EH (cell line): ENCODE measurements around the gene CASK.

Source experiments
- DNase-seq: peaks from one replicate; pipeline ENCODE4 v3.0.0-alpha.2; 2015; ENCODE audit warnings: low read depth

Gene CASK

GRCh38 chrX:41559235-41560052 lies 363.9 kb downstream of the CASK start:
- DNase-seq: peak; percentile 71

- DNase-seq: peak; percentile 33
Measured at GRCh38 chrX:41558531-41558930, 364.8 kb downstream of the CASK start.

- no peak for DNase-seq
Measured at GRCh38 chrX:41556958-41557357, 366.4 kb downstream of the CASK start.

GRCh38 chrX:41553688-41554087 lies 369.7 kb downstream of the CASK start:
- DNase-seq: peak; percentile 49

GRCh38 chrX:41548411-41548810 lies 374.9 kb downstream of the CASK start:
- no peak for DNase-seq

- no peak for DNase-seq
Measured at GRCh38 chrX:41543668-41544067, 379.7 kb downstream of the CASK start.

- no peak for DNase-seq
Measured at GRCh38 chrX:41543025-41543424, 380.3 kb downstream of the CASK start.

GRCh38 chrX:41542536-41542935 lies 380.8 kb downstream of the CASK start:
- no peak for DNase-seq

- peak; percentile 23 for DNase-seq
Measured at GRCh38 chrX:41542135-41542534, 381.2 kb downstream of the CASK start.

GRCh38 chrX:41541386-41541785 lies 382.0 kb downstream of the CASK start:
- DNase-seq: peak; percentile 65

GRCh38 chrX:41538707-41539106 lies 384.6 kb downstream of the CASK start:
- DNase-seq: no peak

GRCh38 chrX:41530085-41530484 lies 393.3 kb downstream of the CASK start:
- no peak for DNase-seq

- no peak for DNase-seq
Measured at GRCh38 chrX:41529221-41529620, 394.1 kb downstream of the CASK start.

GRCh38 chrX:41528784-41529183 lies 394.6 kb downstream of the CASK start:
- no peak for DNase-seq

GRCh38 chrX:41526925-41527324 lies 396.4 kb downstream of the CASK start:
- DNase-seq: peak; percentile 72

GRCh38 chrX:41526271-41526670 lies 397.1 kb downstream of the CASK start:
- DNase-seq: no peak

GRCh38 chrX:41522671-41523070 lies 400.7 kb downstream of the CASK start:
- DNase-seq: no peak

GRCh38 chrX:41522081-41522480 lies 401.3 kb downstream of the CASK start:
- no peak for DNase-seq

- no peak for DNase-seq
Measured at GRCh38 chrX:41519468-41519867, 403.9 kb downstream of the CASK start.

- peak; percentile 15 for DNase-seq
Measured at GRCh38 chrX:41518841-41519220, 404.5 kb downstream of the CASK start.

- DNase-seq: no peak
Measured at GRCh38 chrX:41518127-41518840, 405.1 kb downstream of the CASK start.

- no peak for DNase-seq
Measured at GRCh38 chrX:41516999-41517765, 406.2 kb downstream of the CASK start.

- DNase-seq: no peak
Measured at GRCh38 chrX:41516456-41516855, 406.9 kb downstream of the CASK start.
